OCI-LY3 (cell line): ENCODE results near the gene TRPC4AP.

ENCODE experiments used
- CTCF ChIP-seq: fragments of 200-600, 300-600 bp; sonication (generic); IDR thresholded peaks from 2 replicates; pipeline ENCODE4 v1.5.1; 2014; ENCODE audit warnings: antibody characterized with exemption, low read length, low read depth
- EZH2phosphoT487 ChIP-seq: fragments of 200-600 bp; shearing (Covaris generic); IDR thresholded peaks from 2 replicates; pipeline ENCODE4 v1.6.1; 2018; ENCODE audit warnings: antibody characterized with exemption, mixed run types, low read depth

- TF ChIP-seq CTCF: no peak
- no peak for TF ChIP-seq EZH2phosphoT487
Measured at GRCh38 chr20:34984756-34985261, 107.8 kb downstream of the TRPC4AP start.
